Neural progenitor cell (in vitro differentiated cells): ENCODE data around the gene SAG.

Experiments used
- CTCF ChIP-seq: fragments of 200-600 bp; sonication (generic); IDR thresholded peaks from 2 replicates; pipeline ENCODE4 v1.5.1; 2017; ENCODE audit warnings: antibody characterized with exemption, mild to moderate bottlenecking
- EZH2 ChIP-seq: fragments of 200-600 bp; sonication (generic); IDR thresholded peaks from 2 replicates; pipeline ENCODE4 v1.6.1; 2017; ENCODE audit warnings: antibody characterized with exemption, mild to moderate bottlenecking, moderate library complexity
- EZH2phosphoT487 ChIP-seq: fragments of 200-600 bp; sonication (generic); IDR thresholded peaks from 2 replicates; pipeline ENCODE4 v1.6.1; 2017; ENCODE audit warnings: antibody characterized with exemption

GRCh38 chr2:233329489-233330135 is 22.0 kb downstream of the SAG start:
- peak; percentile 76 for TF ChIP-seq EZH2phosphoT487
- no peak for TF ChIP-seq CTCF
- no peak for TF ChIP-seq EZH2
